HEK293 (cell line): ENCODE measurements around the gene PARP8.

Experiments used
- CTCF ChIP-seq: fragments of 450-650 bp; formaldehyde crosslinking; IDR thresholded peaks from 2 replicates; pipeline ENCODE4 v1.5.1; 2016; ENCODE audit warnings: missing biosample characterization, missing genetic modification characterization
- PRDM1 ChIP-seq: fragments of 450-650 bp; formaldehyde crosslinking; IDR thresholded peaks from 2 replicates; pipeline ENCODE4; 2016; ENCODE audit warnings: missing biosample characterization, missing genetic modification characterization
- SETDB1 ChIP-seq: IDR thresholded peaks from one replicate; pipeline ENCODE4 v1.6.1; 2017; ENCODE audit warnings: mild to moderate bottlenecking, low read length, moderate library complexity, mixed read lengths; ENCODE audit not compliant: insufficient read length
- ZBTB20 ChIP-seq: fragments of 450-650 bp; formaldehyde crosslinking; IDR thresholded peaks from 2 replicates; pipeline ENCODE4 v1.5.1; 2016; ENCODE audit warnings: missing biosample characterization, missing genetic modification characterization
- ZNF18 ChIP-seq: fragments of 450-650 bp; formaldehyde crosslinking; IDR thresholded peaks from 2 replicates; pipeline ENCODE4 v1.5.1; 2016; ENCODE audit warnings: missing biosample characterization, missing genetic modification characterization
- ZNF501 ChIP-seq: fragments of 450-650 bp; formaldehyde crosslinking; IDR thresholded peaks from 2 replicates; pipeline ENCODE4 v1.5.1; 2016; ENCODE audit warnings: missing biosample characterization, missing genetic modification characterization
- ZNF776 ChIP-seq: fragments of 450-650 bp; formaldehyde crosslinking; IDR thresholded peaks from 2 replicates; pipeline ENCODE4 v1.5.0; 2017; ENCODE audit warnings: missing biosample characterization, missing genetic modification characterization, borderline replicate concordance
- ZSCAN5A ChIP-seq: fragments of 450-650 bp; formaldehyde crosslinking; IDR thresholded peaks from 2 replicates; pipeline ENCODE4 v1.5.1; 2016; ENCODE audit warnings: missing biosample characterization, missing genetic modification characterization

DNA sequence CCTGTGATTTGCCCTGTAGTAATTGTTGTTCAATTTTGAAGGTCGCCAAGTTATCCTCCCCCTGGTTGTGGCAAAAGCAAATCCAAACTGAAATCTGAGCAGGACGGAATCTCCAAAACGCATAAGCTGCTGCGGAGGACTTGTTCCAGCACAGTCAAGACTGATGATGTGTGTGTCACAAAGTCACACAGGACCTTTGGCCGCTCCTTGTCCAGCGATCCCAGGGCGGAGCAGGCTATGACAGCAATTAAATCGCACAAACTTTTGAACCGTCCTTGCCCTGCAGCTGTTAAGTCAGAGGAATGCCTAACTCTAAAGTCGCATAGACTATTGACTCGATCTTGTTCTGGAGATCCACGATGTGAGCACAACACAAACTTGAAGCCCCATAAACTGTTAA lies 128.4 kb downstream of the PARP8 start:
- TF ChIP-seq CTCF (tag by site-specific recombination): no peak
- TF ChIP-seq SETDB1: no peak
- TF ChIP-seq ZSCAN5A (tag by site-specific recombination): no peak
- TF ChIP-seq ZNF18 (tag by site-specific recombination): no peak
- TF ChIP-seq ZNF501: no peak
- no peak for TF ChIP-seq PRDM1 (tag by site-specific recombination)
- TF ChIP-seq ZNF776 (tag by site-specific recombination): no peak
- TF ChIP-seq ZBTB20 (tag by site-specific recombination): no peak
